MG63 (cell line): ENCODE results near the gene LRRC17. TPM values are rescaled to one million over a fixed set of nuclear protein-coding genes. Genes with fewer than 3 reads are reported as not detected.
"Not testable (repeated sequence)": the region's sequence is repeated elsewhere in the genome, so short reads cannot be mapped to it uniquely, and the experiment has no call there.

Experiments
- DNase-seq: peaks from one replicate; pipeline ENCODE4 v3.0.0-alpha.2; 2020
- H3K27me3 ChIP-seq: fragments of 250-450 bp; sonication (Bioruptor Pico); 2 replicates; pipeline ENCODE4 v1.5.1; 2020; ENCODE audit warnings: mild to moderate bottlenecking, moderate library complexity
- H3K36me3 ChIP-seq: fragments of 250-450 bp; sonication (Bioruptor Pico); 2 replicates; pipeline ENCODE4 v1.5.1; 2020; ENCODE audit warnings: mild to moderate bottlenecking, moderate library complexity
- H3K4me3 ChIP-seq: fragments of 250-450 bp; sonication (Bioruptor Pico); 2 replicates; pipeline ENCODE4 v1.5.1; 2020; ENCODE audit warnings: mild to moderate bottlenecking, moderate library complexity
- H3K9me3 ChIP-seq: fragments of 250-450 bp; sonication (Bioruptor Pico); 2 replicates; pipeline ENCODE4 v1.5.1; 2020; ENCODE audit warnings: mild to moderate bottlenecking, moderate library complexity
- total RNA-seq: library from RNA; depleted of rRNA; stranded (reverse); fragments of >200 nt; shearing (Covaris generic); gene quantifications from 2 replicates; pipeline ENCODE4 v1.2.3, GENCODE V29; 2014; ENCODE audit warnings: low replicate concordance

Gene LRRC17
- total RNA-seq, 1 experiment from 2014 or later, result 0.13 TPM

- no peak overlapping the region for H3K4me3 ChIP-seq
- no peaks in the 10 kb centered on the region for H3K9me3 ChIP-seq
- no peak for DNase-seq
- H3K27me3 ChIP-seq, result no peaks in the 10 kb centered on the region
- H3K36me3 ChIP-seq, result no peaks in the 10 kb centered on the region
Observed at GRCh38 chr7:102925976-102926782, 13.4 kb downstream of the LRRC17 start.

- DNase-seq, result no peak
- Histone ChIP-seq H3K36me3 (no peaks in the 10 kb centered on the region), H3K27me3 (no peaks in the 10 kb centered on the region), H3K4me3 (no peak overlapping the region), H3K9me3 (no peaks in the 10 kb centered on the region)
Observed at GRCh38 chr7:102926783-102927140, 14.0 kb downstream of the LRRC17 start.

- no peaks in the 10 kb centered on the region for H3K36me3 ChIP-seq
- H3K27me3 ChIP-seq, result no peaks in the 10 kb centered on the region
- DNase-seq, result no peak
- no peaks in the 10 kb centered on the region for H3K9me3 ChIP-seq
- H3K4me3 ChIP-seq, result no peak overlapping the region
Observed at GRCh38 chr7:102927312-102927933, 14.6 kb downstream of the LRRC17 start.

- Histone ChIP-seq H3K36me3 (no peaks in the 10 kb centered on the region), H3K4me3 (no peak overlapping the region), H3K9me3 (no peaks in the 10 kb centered on the region), H3K27me3 (no peaks in the 10 kb centered on the region)
- no peak for DNase-seq
Observed at GRCh38 chr7:102931757-102932156, 19.0 kb downstream of the LRRC17 start.

DNA sequence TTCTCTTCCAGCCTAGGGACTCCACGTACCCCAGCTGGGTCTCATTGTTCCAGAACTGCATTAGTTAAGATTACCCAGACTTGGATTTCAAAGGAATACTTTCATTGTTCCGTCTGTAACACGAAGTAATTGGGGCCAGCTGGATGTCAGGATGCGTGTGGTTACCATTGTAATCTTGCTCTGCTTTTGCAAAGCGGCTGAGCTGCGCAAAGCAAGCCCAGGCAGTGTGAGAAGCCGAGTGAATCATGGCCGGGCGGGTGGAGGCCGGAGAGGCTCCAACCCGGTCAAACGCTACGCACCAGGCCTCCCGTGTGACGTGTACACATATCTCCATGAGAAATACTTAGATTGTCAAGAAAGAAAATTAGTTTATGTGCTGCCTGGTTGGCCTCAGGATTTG is 21.0 kb downstream of the LRRC17 start:
- H3K36me3 ChIP-seq, result no peaks in the 10 kb centered on the region
- H3K4me3 ChIP-seq, result no peak overlapping the region
- no peaks in the 10 kb centered on the region for H3K27me3 ChIP-seq
- no peaks in the 10 kb centered on the region for H3K9me3 ChIP-seq
- no peak for DNase-seq

DNA sequence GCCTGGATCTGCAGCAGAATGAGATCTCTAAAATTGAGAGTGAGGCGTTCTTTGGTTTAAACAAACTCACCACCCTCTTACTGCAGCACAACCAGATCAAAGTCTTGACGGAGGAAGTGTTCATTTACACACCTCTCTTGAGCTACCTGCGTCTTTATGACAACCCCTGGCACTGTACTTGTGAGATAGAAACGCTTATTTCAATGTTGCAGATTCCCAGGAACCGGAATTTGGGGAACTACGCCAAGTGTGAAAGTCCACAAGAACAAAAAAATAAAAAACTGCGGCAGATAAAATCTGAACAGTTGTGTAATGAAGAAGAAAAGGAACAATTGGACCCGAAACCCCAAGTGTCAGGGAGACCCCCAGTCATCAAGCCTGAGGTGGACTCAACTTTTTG is 21.4 kb downstream of the LRRC17 start:
- no peaks in the 10 kb centered on the region for H3K27me3 ChIP-seq
- H3K36me3 ChIP-seq, result no peaks in the 10 kb centered on the region
- no peak for DNase-seq
- no peaks in the 10 kb centered on the region for H3K9me3 ChIP-seq
- H3K4me3 ChIP-seq, result no peak overlapping the region

GRCh38 chr7:102934701-102935100 is 21.9 kb downstream of the LRRC17 start:
- Histone ChIP-seq H3K4me3 (no peak overlapping the region), H3K9me3 (no peaks in the 10 kb centered on the region), H3K36me3 (no peaks in the 10 kb centered on the region), H3K27me3 (no peaks in the 10 kb centered on the region)
- no peak for DNase-seq

DNA sequence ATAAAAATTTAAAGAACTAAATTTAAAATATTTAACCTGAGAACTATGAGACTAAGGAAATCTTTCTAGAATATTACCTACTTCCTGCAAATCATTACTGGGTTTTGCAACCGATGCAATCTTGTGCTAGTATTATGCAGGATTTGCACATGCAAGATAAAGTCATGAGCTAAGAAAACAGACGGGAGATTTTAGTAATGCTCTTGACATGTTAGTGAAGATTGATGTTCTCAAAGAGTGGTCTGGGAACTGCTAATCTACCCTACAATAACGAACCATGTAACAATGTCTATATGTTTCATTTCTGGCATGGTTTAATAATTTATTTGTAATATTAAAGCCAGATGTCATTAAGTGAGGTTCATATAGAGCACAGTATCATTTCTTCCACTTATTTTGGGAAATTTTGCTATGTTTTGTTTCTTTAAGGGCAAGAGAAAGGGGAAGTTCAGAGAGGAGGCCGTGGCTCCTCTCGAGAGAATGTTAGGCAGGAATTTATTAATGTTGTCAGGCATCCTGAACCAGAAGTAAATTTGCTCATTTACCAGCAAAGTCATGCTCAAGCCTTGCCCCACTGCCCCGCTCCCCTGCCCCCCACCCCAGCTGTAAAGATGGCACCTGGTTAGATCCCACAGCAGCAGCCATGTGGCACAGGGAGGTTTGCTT is 22.8 kb downstream of the LRRC17 start:
- no peaks in the 10 kb centered on the region for H3K9me3 ChIP-seq
- no peaks in the 10 kb centered on the region for H3K27me3 ChIP-seq
- no peak overlapping the region for H3K4me3 ChIP-seq
- no peak for DNase-seq
- H3K36me3 ChIP-seq, result no peaks in the 10 kb centered on the region

GRCh38 chr7:102938679-102939078 is 25.9 kb downstream of the LRRC17 start:
- H3K9me3 ChIP-seq, result no peaks in the 10 kb centered on the region
- no peaks in the 10 kb centered on the region for H3K27me3 ChIP-seq
- H3K36me3 ChIP-seq, result no peaks in the 10 kb centered on the region
- no peak for DNase-seq
- no peak overlapping the region for H3K4me3 ChIP-seq

DNA sequence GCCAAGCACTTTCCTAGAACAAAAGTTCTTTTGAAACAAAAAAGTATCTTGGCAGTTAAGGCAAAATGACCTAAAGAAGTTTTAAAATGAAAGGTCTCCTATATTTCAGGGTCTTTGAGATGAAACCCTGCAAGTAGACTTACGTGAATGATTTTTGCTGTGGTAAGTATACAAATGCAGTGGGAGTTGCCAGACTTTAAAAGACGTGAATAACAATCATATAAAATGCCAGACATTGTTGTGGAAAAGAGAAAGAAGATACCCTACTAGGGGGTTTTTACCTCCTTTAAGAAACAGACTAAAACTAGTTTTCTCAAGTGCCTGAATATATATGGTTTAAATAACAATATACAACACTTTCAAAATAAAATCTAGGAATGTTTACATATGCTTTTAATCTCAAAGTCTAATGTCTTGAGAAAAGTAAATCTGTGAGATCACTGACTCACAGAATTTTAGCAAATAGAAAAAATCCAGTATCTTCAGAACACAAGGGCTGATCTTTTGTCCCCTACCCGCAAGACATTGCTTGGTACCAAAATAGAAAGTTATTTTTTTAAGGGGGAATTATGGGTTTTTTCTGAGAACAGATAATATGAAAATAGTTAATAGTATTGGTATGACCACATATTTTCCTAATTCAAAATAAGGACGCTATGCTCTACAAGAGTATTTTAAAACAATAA is 29.5 kb downstream of the LRRC17 start:
- Histone ChIP-seq H3K4me3 (no peak overlapping the region), H3K36me3 (no peaks in the 10 kb centered on the region), H3K9me3 (no peaks in the 10 kb centered on the region), H3K27me3 (no peaks in the 10 kb centered on the region)
- DNase-seq, result no peak

GRCh38 chr7:102942868-102943267 is 30.1 kb downstream of the LRRC17 start:
- H3K4me3 ChIP-seq, result no peak overlapping the region
- no peak for DNase-seq
- H3K27me3 ChIP-seq, result no peaks in the 10 kb centered on the region
- no peaks in the 10 kb centered on the region for H3K36me3 ChIP-seq
- no peaks in the 10 kb centered on the region for H3K9me3 ChIP-seq

- DNase-seq, result no peak
- H3K4me3 ChIP-seq, result no peak overlapping the region
- no peaks in the 10 kb centered on the region for H3K36me3 ChIP-seq
- no peaks in the 10 kb centered on the region for H3K9me3 ChIP-seq
- no peaks in the 10 kb centered on the region for H3K27me3 ChIP-seq
Observed at GRCh38 chr7:102943423-102944169, 30.8 kb downstream of the LRRC17 start.

DNA sequence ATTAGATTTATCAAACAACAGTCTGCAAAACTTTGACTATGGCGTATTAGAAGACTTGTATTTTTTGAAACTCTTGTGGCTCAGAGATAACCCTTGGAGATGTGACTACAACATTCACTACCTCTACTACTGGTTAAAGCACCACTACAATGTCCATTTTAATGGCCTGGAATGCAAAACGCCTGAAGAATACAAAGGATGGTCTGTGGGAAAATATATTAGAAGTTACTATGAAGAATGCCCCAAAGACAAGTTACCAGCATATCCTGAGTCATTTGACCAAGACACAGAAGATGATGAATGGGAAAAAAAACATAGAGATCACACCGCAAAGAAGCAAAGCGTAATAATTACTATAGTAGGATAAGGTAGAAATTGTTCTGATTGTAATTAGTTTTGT is 31.4 kb downstream of the LRRC17 start:
- H3K4me3 ChIP-seq, result no peak overlapping the region
- no peaks in the 10 kb centered on the region for H3K36me3 ChIP-seq
- DNase-seq, result no peak
- no peaks in the 10 kb centered on the region for H3K9me3 ChIP-seq
- H3K27me3 ChIP-seq, result no peaks in the 10 kb centered on the region

GRCh38 chr7:102951839-102952238 is 39.0 kb downstream of the LRRC17 start:
- Histone ChIP-seq H3K27me3 (no peaks in the 10 kb centered on the region), H3K9me3 (no peaks in the 10 kb centered on the region), H3K36me3 (no peaks in the 10 kb centered on the region), H3K4me3 (no peak overlapping the region)
- no peak for DNase-seq

GRCh38 chr7:102953406-102953805 is 40.6 kb downstream of the LRRC17 start:
- H3K4me3 ChIP-seq, result no peak overlapping the region
- no peaks in the 10 kb centered on the region for H3K27me3 ChIP-seq
- DNase-seq, result no peak
- no peaks in the 10 kb centered on the region for H3K36me3 ChIP-seq
- no peaks in the 10 kb centered on the region for H3K9me3 ChIP-seq

GRCh38 chr7:102954359-102954758 is 41.6 kb downstream of the LRRC17 start:
- H3K36me3 ChIP-seq, H3K9me3 ChIP-seq, DNase-seq, H3K27me3 ChIP-seq, H3K4me3 ChIP-seq: not testable (repeated sequence)

- not testable (repeated sequence) for H3K9me3 ChIP-seq, H3K4me3 ChIP-seq, H3K36me3 ChIP-seq, DNase-seq, H3K27me3 ChIP-seq
Observed at GRCh38 chr7:102958004-102958403, 45.2 kb downstream of the LRRC17 start.
